Transverse colon (tissue), 4 donors: Measurements from ENCODE around the gene PSMC3.

Experiments used
- CTCF ChIP-seq, 5 experiments: fragments of 200-600 bp in 3 of 5; fragments of 450-650 bp in 2 of 5; sonication (generic) in 3 of 5; IDR thresholded peaks; 1 replicate in 2 of 5; 2 replicates in 3 of 5; pipeline ENCODE4 v1.5.1; 2016 to 2017; ENCODE audit warnings: antibody characterized with exemption in 5 of 5, inconsistent platforms in 3 of 5, mild to moderate bottlenecking in 2 of 5, moderate library complexity in 1 of 5
- EP300 ChIP-seq: sonication (generic); formaldehyde crosslinking; IDR thresholded peaks from one replicate; pipeline ENCODE4 v1.6.1; 2017; ENCODE audit warnings: antibody characterized with exemption, low read depth
- POLR2A ChIP-seq: fragments of 450-650 bp; IDR thresholded peaks from one replicate; pipeline ENCODE4 v1.6.1; 2016; ENCODE audit warnings: antibody characterized with exemption, mild to moderate bottlenecking, moderate library complexity
- POLR2AphosphoS5 ChIP-seq, 3 donors: sonication (generic); formaldehyde crosslinking; IDR thresholded peaks; one replicate each; pipeline ENCODE4 v1.6.1; 2016; ENCODE audit warnings: antibody characterized with exemption in 3 of 3

- no peak for TF ChIP-seq POLR2A
- TF ChIP-seq CTCF (IDR thresholded peaks at IDR 0.05) = no peak
- no peak for TF ChIP-seq EP300
- no peak for TF ChIP-seq POLR2AphosphoS5 (IDR thresholded peaks at IDR 0.05)
Measured at GRCh38 chr11:47414685-47415070, 11.6 kb downstream of the PSMC3 start.
